ENCODE results near the gene LDLR.

Gene LDLR

GRCh38 chr19:11045536-11045935 lies 43.7 kb upstream of the LDLR start:
- H3K27ac ChIP-seq (ENCODE audit: poor library complexity, severe bottlenecking) = no peak overlapping the region
- H3K4me1 ChIP-seq (ENCODE audit: insufficient read depth, poor library complexity, severe bottlenecking) = peaks cover 12% of the 10 kb centered on the region
- peaks cover 61% of the 10 kb centered on the region for H3K36me3 ChIP-seq (ENCODE audit: low read depth)

GRCh38 chr19:11046605-11047354 lies 42.5 kb upstream of the LDLR start:
- H3K9me3 ChIP-seq (ENCODE audit: severe bottlenecking) = no peaks in the 10 kb centered on the region
- no peaks in the 10 kb centered on the region for H3K27me3 ChIP-seq (ENCODE audit: insufficient read depth, poor library complexity, severe bottlenecking)
- H3K4me1 ChIP-seq (ENCODE audit: insufficient read depth, poor library complexity, severe bottlenecking) = peaks cover 8% of the 10 kb centered on the region
- H3K4me3 ChIP-seq (ENCODE audit: severe bottlenecking) = no peak overlapping the region
- ATAC-seq (ENCODE audit: low read depth) (no peak), DNase-seq (ENCODE audit: low spot score) (no peak)
- peaks cover 50% of the 10 kb centered on the region for H3K36me3 ChIP-seq (ENCODE audit: low read depth)
- TF ChIP-seq CTCF (IDR thresholded peaks at IDR 0.05; ENCODE audit: poor library complexity, severe bottlenecking) = no peak
- H3K27ac ChIP-seq (ENCODE audit: poor library complexity, severe bottlenecking) = no peak overlapping the region

More at GRCh38 chr19:11045536-11045935, 43.7 kb upstream of the LDLR start:
- no peak for DNase-seq (ENCODE audit: low spot score)
- no peak for TF ChIP-seq CTCF (IDR thresholded peaks at IDR 0.05; ENCODE audit: poor library complexity, severe bottlenecking)
- ATAC-seq (ENCODE audit: low read depth) = no peak
- Histone ChIP-seq H3K4me3 (ENCODE audit: severe bottlenecking) (no peak overlapping the region), H3K9me3 (ENCODE audit: severe bottlenecking) (no peaks in the 10 kb centered on the region), H3K27me3 (ENCODE audit: insufficient read depth, poor library complexity, severe bottlenecking) (no peaks in the 10 kb centered on the region)

GRCh38 chr19:11047866-11048265 lies 41.4 kb upstream of the LDLR start:
- Histone ChIP-seq H3K36me3 (ENCODE audit: low read depth) (peaks cover 39% of the 10 kb centered on the region), H3K27me3 (ENCODE audit: insufficient read depth, poor library complexity, severe bottlenecking) (no peaks in the 10 kb centered on the region), H3K4me3 (ENCODE audit: severe bottlenecking) (no peak overlapping the region), H3K27ac (ENCODE audit: poor library complexity, severe bottlenecking) (no peak overlapping the region), H3K9me3 (ENCODE audit: severe bottlenecking) (no peaks in the 10 kb centered on the region), H3K4me1 (ENCODE audit: insufficient read depth, poor library complexity, severe bottlenecking) (no peaks in the 10 kb centered on the region)
- no peak for DNase-seq (ENCODE audit: low spot score)
- TF ChIP-seq CTCF (IDR thresholded peaks at IDR 0.05; ENCODE audit: poor library complexity, severe bottlenecking) = no peak
- no peak for ATAC-seq (ENCODE audit: low read depth)

- H3K4me3 ChIP-seq (ENCODE audit: severe bottlenecking) = no peak overlapping the region
- H3K9me3 ChIP-seq (ENCODE audit: severe bottlenecking) = no peaks in the 10 kb centered on the region
- no peaks in the 10 kb centered on the region for H3K27me3 ChIP-seq (ENCODE audit: insufficient read depth, poor library complexity, severe bottlenecking)
- DNase-seq (ENCODE audit: low spot score) (no peak), ATAC-seq (ENCODE audit: low read depth) (no peak)
- no peak for TF ChIP-seq CTCF (IDR thresholded peaks at IDR 0.05; ENCODE audit: poor library complexity, severe bottlenecking)
- no peak overlapping the region for H3K27ac ChIP-seq (ENCODE audit: poor library complexity, severe bottlenecking)
- no peaks in the 10 kb centered on the region for H3K4me1 ChIP-seq (ENCODE audit: insufficient read depth, poor library complexity, severe bottlenecking)
- H3K36me3 ChIP-seq (ENCODE audit: low read depth) = peaks cover 22% of the 10 kb centered on the region
Measured at GRCh38 chr19:11050323-11051114, 38.7 kb upstream of the LDLR start.

Measured in RWPE2 (cell line).